ENCODE data around the gene RECK. TPM values are rescaled to one million over a fixed set of nuclear protein-coding genes. Genes with fewer than 3 reads are reported as not detected.

RECK gene
- total RNA-seq, 1 donor from 2014 or later: 5.7 TPM

DNA sequence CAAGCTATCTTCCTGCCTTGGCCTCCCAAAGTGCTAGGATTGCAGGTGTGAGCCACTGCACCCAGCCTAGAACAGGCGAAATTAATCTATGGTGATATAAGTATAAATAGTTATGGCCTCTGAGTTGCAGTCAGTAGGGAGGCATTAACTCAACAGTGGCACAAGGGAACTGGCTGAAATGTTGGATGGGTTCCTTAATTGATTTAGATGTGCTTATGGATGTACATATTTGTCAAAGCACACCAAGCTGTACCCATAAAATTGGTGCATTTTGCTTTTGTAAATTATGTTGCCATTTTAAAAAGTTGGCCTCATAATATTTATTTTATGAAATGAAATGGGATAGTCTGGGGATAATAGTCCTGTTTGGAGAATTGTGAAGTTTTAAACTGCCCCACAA, 63.0 kb downstream of the RECK start:
- TF ChIP-seq, protein P1, sequence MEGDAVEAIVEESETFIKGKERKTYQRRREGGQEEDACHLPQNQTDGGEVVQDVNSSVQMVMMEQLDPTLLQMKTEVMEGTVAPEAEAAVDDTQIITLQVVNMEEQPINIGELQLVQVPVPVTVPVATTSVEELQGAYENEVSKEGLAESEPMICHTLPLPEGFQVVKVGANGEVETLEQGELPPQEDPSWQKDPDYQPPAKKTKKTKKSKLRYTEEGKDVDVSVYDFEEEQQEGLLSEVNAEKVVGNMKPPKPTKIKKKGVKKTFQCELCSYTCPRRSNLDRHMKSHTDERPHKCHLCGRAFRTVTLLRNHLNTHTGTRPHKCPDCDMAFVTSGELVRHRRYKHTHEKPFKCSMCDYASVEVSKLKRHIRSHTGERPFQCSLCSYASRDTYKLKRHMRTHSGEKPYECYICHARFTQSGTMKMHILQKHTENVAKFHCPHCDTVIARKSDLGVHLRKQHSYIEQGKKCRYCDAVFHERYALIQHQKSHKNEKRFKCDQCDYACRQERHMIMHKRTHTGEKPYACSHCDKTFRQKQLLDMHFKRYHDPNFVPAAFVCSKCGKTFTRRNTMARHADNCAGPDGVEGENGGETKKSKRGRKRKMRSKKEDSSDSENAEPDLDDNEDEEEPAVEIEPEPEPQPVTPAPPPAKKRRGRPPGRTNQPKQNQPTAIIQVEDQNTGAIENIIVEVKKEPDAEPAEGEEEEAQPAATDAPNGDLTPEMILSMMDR (IDR thresholded peaks at IDR 0.05): no peak
- no peaks in the 10 kb centered on the region for H3K9me3 ChIP-seq
- peaks cover 0 to 3% of the 10 kb centered on the region in 2 donors for H3K36me3 ChIP-seq
- intact Hi-C loops (cut with DNase I): loop anchor here (10.0 kb wide), 2 partner anchors 145 to 225 kb away; partner anchors contain the start of gene OR2S2
- no peak overlapping the region for H3K4me3 ChIP-seq
- DNase-seq (ENCODE audit: low spot score in 2 of 2): no peak
- H3K27ac ChIP-seq: no peak overlapping the region
- no peaks in the 10 kb centered on the region for H3K27me3 ChIP-seq
- H3K4me1 ChIP-seq: no peaks in the 10 kb centered on the region

DNA sequence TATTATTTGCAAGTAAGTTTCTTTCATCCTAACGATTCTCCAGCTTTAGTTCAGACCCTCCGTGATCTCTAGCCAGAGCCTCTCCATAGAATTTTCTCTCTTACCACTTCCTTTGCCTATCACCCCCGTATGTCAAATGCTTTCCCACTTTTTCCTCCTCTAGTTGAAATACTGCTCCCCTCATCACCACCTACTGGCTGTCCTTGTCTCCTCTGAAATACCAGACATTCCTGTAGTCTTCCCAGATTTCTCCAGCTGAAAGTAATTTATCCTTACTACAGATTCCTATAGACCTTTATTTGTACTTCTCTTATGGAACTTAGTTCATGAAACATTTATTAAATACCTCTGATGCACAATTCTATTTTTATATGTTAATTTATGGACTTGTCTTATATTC, 63.8 kb downstream of the RECK start:
- H3K36me3 ChIP-seq: peaks cover 0 to 3% of the 10 kb centered on the region in 2 donors
- no peak for DNase-seq (ENCODE audit: low spot score in 2 of 2)
- no peaks in the 10 kb centered on the region for H3K4me1 ChIP-seq
- H3K4me3 ChIP-seq: no peak overlapping the region
- H3K27ac ChIP-seq: no peak overlapping the region
- intact Hi-C loops (cut with DNase I): loop anchor here (10.0 kb wide), 2 partner anchors 146 to 224 kb away; partner anchors contain the start of gene OR2S2
- TF ChIP-seq, protein P1 (IDR thresholded peaks at IDR 0.05): no peak
- no peaks in the 10 kb centered on the region for H3K9me3 ChIP-seq
- no peaks in the 10 kb centered on the region for H3K27me3 ChIP-seq

DNA sequence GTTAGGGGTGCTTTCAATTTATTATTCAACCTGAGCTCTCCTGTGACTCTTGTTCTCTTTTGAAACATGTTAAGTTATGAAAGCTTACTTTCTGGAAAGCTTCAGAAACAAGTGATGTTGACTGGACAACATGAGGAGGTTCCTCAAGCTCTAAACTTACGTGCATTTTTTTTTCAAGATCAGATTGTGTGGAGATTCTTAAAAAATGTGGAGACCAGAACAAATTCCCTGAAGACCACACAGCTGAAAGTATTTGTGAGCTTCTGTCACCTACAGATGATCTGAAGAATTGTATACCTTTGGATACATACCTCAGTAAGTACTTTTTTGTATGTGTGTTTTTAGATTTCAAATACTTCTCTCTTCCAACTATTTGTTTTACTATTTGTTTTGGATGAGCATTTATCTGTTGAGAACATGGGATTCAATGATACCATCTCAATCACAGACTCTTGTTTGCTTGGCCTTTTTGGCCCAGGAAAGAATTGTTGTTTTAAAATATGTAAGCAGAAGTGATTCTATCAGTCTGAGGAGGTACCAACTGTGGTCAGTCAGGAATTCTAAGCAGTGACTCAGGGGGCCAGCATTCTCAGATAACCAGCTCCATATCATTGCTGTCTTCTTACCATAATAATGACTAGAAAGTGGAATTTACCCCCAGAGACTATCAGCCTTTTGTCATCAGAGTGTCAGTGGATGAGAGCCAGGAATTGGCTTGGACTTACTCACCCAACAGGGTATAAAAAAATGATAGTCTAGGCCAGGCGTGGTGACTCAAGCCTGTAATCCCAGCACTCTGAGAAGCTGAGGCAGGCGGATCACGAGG, 65.4 kb downstream of the RECK start:
- intact Hi-C loops (cut with DNase I): loop anchor here (10.0 kb wide), 2 partner anchors 147 to 223 kb away; partner anchors contain the start of gene OR2S2
- H3K4me3 ChIP-seq: no peak overlapping the region
- H3K27ac ChIP-seq: peak overlapping the region; percentile 31 to 57
- H3K4me1 ChIP-seq: no peaks in the 10 kb centered on the region
- peak in 1 of 2 donors; percentile 68 for DNase-seq (ENCODE audit: low spot score in 2 of 2)
- TF ChIP-seq, protein P1 (IDR thresholded peaks at IDR 0.05): no peak
- H3K36me3 ChIP-seq: peaks cover 0 to 3% of the 10 kb centered on the region in 2 donors
- H3K9me3 ChIP-seq: no peaks in the 10 kb centered on the region
- no peaks in the 10 kb centered on the region for H3K27me3 ChIP-seq

DNA sequence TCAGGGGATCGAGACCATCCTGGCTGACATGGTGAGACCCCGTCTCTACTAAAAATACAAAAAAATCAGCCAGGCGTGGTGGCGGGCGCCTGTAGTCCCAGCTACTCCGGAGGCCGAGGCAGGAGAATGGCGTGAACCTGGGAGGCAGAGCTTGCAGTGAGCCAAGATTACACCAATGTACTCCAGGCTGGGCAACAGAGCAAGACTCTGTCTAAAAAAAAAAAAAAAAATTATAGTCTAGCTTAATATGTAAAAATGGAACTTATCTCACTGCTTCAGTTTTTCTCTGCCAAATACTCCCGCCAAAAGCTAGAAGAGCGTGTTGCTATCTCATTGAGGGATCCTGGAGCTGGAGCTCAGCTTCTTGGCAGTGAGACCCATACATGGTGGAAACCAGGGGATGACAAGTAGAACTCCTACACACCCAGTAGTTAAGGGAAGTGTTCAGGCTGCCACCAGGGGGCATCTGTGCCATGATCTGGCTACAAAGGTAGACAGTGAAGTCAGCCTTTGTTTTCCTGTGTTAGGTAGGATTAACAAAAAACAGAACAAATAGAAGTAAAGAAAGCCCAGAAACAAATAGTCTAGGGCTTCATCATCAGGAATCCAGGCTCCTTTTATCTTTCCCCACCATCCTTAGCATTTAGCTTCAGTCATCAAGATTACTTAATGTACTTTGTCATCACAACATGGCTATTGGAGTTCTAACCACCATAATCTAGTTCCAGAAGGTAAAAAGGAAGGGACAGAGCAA, 66.2 kb downstream of the RECK start:
- Histone ChIP-seq H3K27ac (peak overlapping the region; percentile 31 to 57), H3K36me3 (peaks cover 0 to 6% of the 10 kb centered on the region in 2 donors), H3K4me3 (no peak overlapping the region), H3K4me1 (no peaks in the 10 kb centered on the region), H3K9me3 (no peaks in the 10 kb centered on the region), H3K27me3 (no peaks in the 10 kb centered on the region)
- TF ChIP-seq, protein P1 (IDR thresholded peaks at IDR 0.05): peak; percentile 75 to 82 (median 79)
- intact Hi-C loops (cut with DNase I): loop anchor here (1.0 to 10.0 kb wide), 4 partner anchors 33 to 222 kb away; partner anchors contain the start of genes GLIPR2 and OR2S2
- peak; percentile 50 to 88 for DNase-seq (ENCODE audit: low spot score in 2 of 2)

DNA sequence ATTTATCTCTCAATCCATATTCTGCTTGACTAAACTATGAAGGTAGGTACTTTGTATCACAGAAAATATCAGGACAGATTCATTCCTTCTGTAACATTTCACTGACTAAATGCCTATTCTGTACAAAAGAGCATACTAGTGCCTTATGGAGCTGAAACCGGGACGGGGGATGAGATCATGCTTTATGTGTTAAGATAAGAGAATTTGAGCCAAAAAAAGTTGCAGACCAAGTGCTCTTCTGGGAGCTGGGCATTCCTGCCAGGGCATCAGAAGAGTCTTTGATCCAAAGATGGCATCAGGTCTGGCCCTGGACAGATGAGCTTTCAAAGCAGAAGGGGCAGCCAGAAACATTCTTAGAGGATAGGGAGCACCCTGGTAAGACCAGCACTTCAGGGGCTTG, 72.4 kb downstream of the RECK start:
- TF ChIP-seq, protein P1 (IDR thresholded peaks at IDR 0.05): no peak
- H3K36me3 ChIP-seq: peaks cover 2 to 47% of the 10 kb centered on the region in 2 donors
- no peak for DNase-seq (ENCODE audit: low spot score in 2 of 2)
- H3K27ac ChIP-seq: no peak overlapping the region
- intact Hi-C loops (cut with DNase I): loop anchor here (10.0 kb wide), 2 partner anchors 154 to 216 kb away; partner anchors contain the start of gene OR2S2
- H3K9me3 ChIP-seq: no peaks in the 10 kb centered on the region
- no peaks in the 10 kb centered on the region for H3K4me1 ChIP-seq
- H3K27me3 ChIP-seq: no peaks in the 10 kb centered on the region
- H3K4me3 ChIP-seq: no peak overlapping the region

Measured in ascending aorta (tissue), 2 donors.